Measurements from ENCODE around the gene PKNOX2. TPM values are rescaled to one million over a fixed set of nuclear protein-coding genes. Genes with fewer than 3 reads are reported as not detected.
A peak's percentile ranks its signal among the peaks of the same experiment; 100 is the strongest.

PKNOX2 gene
- total RNA-seq, 1 donor from 2014 or later, result 41.8 TPM

DNA sequence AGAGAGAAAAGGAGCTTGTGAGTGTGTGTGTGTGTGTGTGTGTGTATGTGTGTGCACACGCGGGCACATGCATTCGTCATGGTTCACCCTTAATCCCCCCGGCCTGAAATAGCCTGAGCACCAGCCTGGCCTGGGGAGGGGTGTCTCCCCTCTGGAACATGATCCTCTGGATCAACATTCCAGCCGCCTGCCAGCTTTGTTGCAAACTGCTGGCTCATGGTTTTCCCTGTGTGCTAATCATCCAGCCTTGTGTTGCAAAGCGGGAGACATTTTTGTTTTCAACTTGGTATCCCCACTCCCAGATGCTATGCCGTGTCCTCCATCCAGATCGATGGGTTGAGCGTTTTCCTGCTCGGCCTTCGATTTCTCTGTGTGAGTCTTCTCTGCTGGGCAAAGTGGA is 237.2 kb downstream of the PKNOX2 start:
- peaks cover 26% of the 10 kb centered on the region for H3K36me3 Mint-ChIP-seq (ENCODE audit: low read depth, unreplicated experiment)
- no peaks in the 10 kb centered on the region for H3K9me3 Mint-ChIP-seq (ENCODE audit: unreplicated experiment)
- DNase-seq (ENCODE audit: low spot score), result no peak
- peaks cover 69% of the 10 kb centered on the region for H3K4me1 Mint-ChIP-seq (ENCODE audit: unreplicated experiment)
- H3K27ac Mint-ChIP-seq (ENCODE audit: unreplicated experiment), result peak overlapping the region; percentile 26
- H3K4me3 Mint-ChIP-seq (ENCODE audit: unreplicated experiment), result no peak overlapping the region
- H3K27me3 Mint-ChIP-seq (ENCODE audit: unreplicated experiment), result peaks cover 10% of the 10 kb centered on the region
- TF ChIP-seq, protein P1, sequence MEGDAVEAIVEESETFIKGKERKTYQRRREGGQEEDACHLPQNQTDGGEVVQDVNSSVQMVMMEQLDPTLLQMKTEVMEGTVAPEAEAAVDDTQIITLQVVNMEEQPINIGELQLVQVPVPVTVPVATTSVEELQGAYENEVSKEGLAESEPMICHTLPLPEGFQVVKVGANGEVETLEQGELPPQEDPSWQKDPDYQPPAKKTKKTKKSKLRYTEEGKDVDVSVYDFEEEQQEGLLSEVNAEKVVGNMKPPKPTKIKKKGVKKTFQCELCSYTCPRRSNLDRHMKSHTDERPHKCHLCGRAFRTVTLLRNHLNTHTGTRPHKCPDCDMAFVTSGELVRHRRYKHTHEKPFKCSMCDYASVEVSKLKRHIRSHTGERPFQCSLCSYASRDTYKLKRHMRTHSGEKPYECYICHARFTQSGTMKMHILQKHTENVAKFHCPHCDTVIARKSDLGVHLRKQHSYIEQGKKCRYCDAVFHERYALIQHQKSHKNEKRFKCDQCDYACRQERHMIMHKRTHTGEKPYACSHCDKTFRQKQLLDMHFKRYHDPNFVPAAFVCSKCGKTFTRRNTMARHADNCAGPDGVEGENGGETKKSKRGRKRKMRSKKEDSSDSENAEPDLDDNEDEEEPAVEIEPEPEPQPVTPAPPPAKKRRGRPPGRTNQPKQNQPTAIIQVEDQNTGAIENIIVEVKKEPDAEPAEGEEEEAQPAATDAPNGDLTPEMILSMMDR (IDR thresholded peaks at IDR 0.05; ENCODE audit: unreplicated experiment), result no peak

DNA sequence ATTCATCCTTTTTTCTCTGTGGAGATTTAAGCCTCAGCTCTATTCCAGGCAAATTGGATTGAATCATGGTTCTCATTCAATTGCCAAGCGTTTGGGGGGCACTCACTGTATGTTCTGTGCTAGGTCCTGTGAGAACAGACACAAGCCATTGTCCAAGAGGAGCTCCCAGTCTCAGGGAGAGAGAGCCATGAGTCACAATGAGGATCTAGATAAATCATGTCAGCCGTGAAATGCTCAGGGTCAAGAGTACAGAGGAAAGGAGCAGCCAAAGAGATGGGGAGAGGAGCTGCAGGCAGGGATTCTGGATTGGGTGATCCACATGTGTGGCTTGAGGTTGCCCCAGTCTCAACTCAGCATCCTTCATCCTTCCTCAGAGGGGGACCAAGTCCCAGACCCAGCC is 237.9 kb downstream of the PKNOX2 start:
- TF ChIP-seq, protein P1 (IDR thresholded peaks at IDR 0.05; ENCODE audit: unreplicated experiment), result no peak
- no peak overlapping the region for H3K27ac Mint-ChIP-seq (ENCODE audit: unreplicated experiment)
- H3K4me3 Mint-ChIP-seq (ENCODE audit: unreplicated experiment), result no peak overlapping the region
- H3K27me3 Mint-ChIP-seq (ENCODE audit: unreplicated experiment), result peaks cover 10% of the 10 kb centered on the region
- H3K4me1 Mint-ChIP-seq (ENCODE audit: unreplicated experiment), result peaks cover 69% of the 10 kb centered on the region
- H3K9me3 Mint-ChIP-seq (ENCODE audit: unreplicated experiment), result no peaks in the 10 kb centered on the region
- H3K36me3 Mint-ChIP-seq (ENCODE audit: low read depth, unreplicated experiment), result peaks cover 26% of the 10 kb centered on the region
- DNase-seq (ENCODE audit: low spot score), result no peak

DNA sequence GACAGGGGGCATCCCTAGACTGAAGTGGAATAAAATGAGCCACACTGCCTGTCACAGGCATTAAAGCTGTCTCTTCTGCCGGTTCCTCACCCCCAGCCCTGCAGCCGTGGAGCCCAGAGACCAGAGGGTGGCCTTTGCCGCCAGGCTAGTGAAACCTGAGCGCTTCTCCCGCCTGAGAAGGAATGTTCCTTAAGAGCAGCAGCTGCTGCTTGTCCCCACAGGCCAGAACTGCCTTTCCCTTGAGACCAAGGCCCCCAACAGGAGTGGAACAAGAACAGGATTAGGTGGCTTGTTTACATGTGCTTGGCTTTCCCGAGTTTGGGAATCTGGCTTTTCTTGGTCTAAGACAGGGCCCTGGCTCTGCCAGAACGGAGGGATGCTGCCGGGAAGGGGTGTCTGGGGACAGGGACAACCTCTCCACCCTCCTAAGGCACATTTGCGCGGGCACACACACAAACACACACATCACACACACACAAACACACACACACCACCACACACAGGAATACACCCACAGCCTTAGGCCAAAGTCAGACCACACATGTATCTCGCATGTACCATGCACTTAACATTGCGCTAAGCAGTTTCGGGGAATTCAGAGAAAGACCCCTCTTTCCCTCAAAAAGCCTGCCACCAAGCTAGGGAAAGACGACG is 239.7 kb downstream of the PKNOX2 start:
- Mint-ChIP-seq H3K36me3 (ENCODE audit: low read depth, unreplicated experiment) (peaks cover 30% of the 10 kb centered on the region), H3K9me3 (ENCODE audit: unreplicated experiment) (no peaks in the 10 kb centered on the region), H3K4me1 (ENCODE audit: unreplicated experiment) (peaks cover 63% of the 10 kb centered on the region), H3K27me3 (ENCODE audit: unreplicated experiment) (peaks cover 10% of the 10 kb centered on the region), H3K4me3 (ENCODE audit: unreplicated experiment) (no peak overlapping the region), H3K27ac (ENCODE audit: unreplicated experiment) (no peak overlapping the region)
- DNase-seq (ENCODE audit: low spot score), result no peak
- TF ChIP-seq, protein P1 (IDR thresholded peaks at IDR 0.05; ENCODE audit: unreplicated experiment), result no peak

DNA sequence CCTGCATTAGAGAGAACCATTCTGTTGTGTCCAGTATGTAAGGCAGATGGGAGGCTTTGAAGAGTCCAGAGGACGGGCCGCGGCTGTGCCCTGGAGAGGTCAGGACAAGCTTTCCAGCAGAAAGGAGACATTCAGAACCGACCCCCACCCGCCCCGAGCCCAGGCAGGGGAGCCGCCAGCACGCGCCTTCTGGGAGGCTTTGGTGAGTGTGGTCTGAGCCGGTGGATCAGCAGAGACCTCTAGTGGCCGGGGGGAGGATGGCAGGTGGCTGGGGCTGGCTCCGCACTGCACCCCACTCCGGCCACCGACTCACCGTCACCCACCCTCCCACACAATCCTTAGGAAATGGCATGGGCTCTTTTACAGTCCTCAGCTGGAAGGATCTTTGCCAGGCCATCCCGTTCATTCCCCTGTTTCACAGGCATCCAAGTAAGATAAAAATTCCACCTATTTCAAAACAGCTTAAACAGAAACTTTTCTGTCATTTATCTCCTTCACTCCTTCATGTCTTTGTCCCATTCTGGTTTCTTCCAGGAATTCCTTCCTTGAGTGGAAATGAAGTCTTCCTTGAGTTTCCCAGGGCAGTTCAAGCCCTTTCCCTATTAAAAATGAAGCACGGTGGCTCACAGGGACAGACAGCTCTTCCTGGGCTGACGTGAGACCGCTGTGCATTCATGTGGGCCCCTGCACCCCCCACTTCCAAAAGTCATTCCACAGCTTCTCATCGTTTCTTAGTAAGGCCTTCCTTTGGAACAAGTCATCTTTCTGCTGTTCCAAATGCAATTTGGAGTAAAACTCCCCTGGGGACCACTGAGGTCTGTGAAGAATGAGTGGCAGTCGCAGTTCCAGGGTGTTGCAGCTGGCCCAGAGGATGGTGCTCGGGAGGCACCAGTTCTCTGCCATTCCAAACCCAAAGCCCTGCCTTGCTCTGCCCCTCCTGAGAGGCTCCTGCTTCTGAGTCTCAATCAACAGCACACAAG is 240.6 kb downstream of the PKNOX2 start:
- peak; percentile 84 for DNase-seq (ENCODE audit: low spot score)
- Mint-ChIP-seq H3K27ac (ENCODE audit: unreplicated experiment) (no peak overlapping the region), H3K4me3 (ENCODE audit: unreplicated experiment) (no peak overlapping the region), H3K36me3 (ENCODE audit: low read depth, unreplicated experiment) (peaks cover 32% of the 10 kb centered on the region), H3K27me3 (ENCODE audit: unreplicated experiment) (peaks cover 12% of the 10 kb centered on the region), H3K4me1 (ENCODE audit: unreplicated experiment) (peaks cover 62% of the 10 kb centered on the region), H3K9me3 (ENCODE audit: unreplicated experiment) (no peaks in the 10 kb centered on the region)
- TF ChIP-seq, protein P1 (IDR thresholded peaks at IDR 0.05; ENCODE audit: unreplicated experiment), result peak; percentile 92

Data from endothelial cell (in vitro differentiated cells).